ENCODE measurements around the gene ANKRD36B.
"Not testable (repeated sequence)": the region's sequence is repeated elsewhere in the genome, so short reads cannot be mapped to it uniquely, and the experiment has no call there.

GRCh38 chr2:97523816-97524215, 65.9 kb downstream of the ANKRD36B start:
- TF ChIP-seq, protein P1, sequence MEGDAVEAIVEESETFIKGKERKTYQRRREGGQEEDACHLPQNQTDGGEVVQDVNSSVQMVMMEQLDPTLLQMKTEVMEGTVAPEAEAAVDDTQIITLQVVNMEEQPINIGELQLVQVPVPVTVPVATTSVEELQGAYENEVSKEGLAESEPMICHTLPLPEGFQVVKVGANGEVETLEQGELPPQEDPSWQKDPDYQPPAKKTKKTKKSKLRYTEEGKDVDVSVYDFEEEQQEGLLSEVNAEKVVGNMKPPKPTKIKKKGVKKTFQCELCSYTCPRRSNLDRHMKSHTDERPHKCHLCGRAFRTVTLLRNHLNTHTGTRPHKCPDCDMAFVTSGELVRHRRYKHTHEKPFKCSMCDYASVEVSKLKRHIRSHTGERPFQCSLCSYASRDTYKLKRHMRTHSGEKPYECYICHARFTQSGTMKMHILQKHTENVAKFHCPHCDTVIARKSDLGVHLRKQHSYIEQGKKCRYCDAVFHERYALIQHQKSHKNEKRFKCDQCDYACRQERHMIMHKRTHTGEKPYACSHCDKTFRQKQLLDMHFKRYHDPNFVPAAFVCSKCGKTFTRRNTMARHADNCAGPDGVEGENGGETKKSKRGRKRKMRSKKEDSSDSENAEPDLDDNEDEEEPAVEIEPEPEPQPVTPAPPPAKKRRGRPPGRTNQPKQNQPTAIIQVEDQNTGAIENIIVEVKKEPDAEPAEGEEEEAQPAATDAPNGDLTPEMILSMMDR (IDR thresholded peaks at IDR 0.05) = not testable (repeated sequence)
- not testable (repeated sequence) for TF ChIP-seq POLR2A (IDR thresholded peaks at IDR 0.05)
